ENCODE measurements around the gene DDX25. TPM values are rescaled to one million over a fixed set of nuclear protein-coding genes. Genes with fewer than 3 reads are reported as not detected.

DDX25 gene
- total and polyA plus RNA-seq, 2 of the 8 experiments (the other 6 are each of a cell fraction or from before 2014, with no cell fraction given), result 17.6 to 17.9 TPM

GRCh38 chr11:125944350-125945010, 40.2 kb downstream of the DDX25 start:
- Histone ChIP-seq H3K4me2 (ENCODE audit: insufficient read depth in 1 of 2, low read depth in 2 of 2, low read length in 2 of 2) (no peak overlapping the region), H2BK15ac (ENCODE audit: low read length) (no peak overlapping the region), H3K18ac (ENCODE audit: extremely low read depth, low read length) (no peak overlapping the region), H3K27me3 (replicated peaks in 1 of 4; ENCODE audit: control insufficient read depth in 3 of 4, extremely low read depth in 1 of 4, insufficient read depth in 3 of 4, low read length in 3 of 4) (no peaks in the 10 kb centered on the region), H4K5ac (ENCODE audit: insufficient read length, low read depth, low read length) (no peak overlapping the region), H4K8ac (ENCODE audit: extremely low read depth, insufficient read depth, low read length) (no peak overlapping the region), H2BK5ac (ENCODE audit: low read depth, low read length) (no peak overlapping the region), H3K9ac (replicated peaks in 1 of 4; ENCODE audit: extremely low read depth in 1 of 4, low read depth in 3 of 4, low read length in 3 of 4) (no peak overlapping the region), H3K79me2 (ENCODE audit: control insufficient read depth in 1 of 2, insufficient read depth in 2 of 2, low read length in 2 of 2) (no peaks in the 10 kb centered on the region), H2AK5ac (ENCODE audit: low read depth, low read length) (no peak overlapping the region), H3K36me3 (ENCODE audit: control insufficient read depth in 2 of 4, insufficient read depth in 4 of 4, low read length in 3 of 4) (no peaks in the 10 kb centered on the region), H3K23ac (ENCODE audit: insufficient read length) (no peak overlapping the region), H2BK20ac (ENCODE audit: low read length) (no peak overlapping the region), H4K91ac (replicated peaks; ENCODE audit: insufficient read length, low read length) (no peak overlapping the region), H3K4me3 (ENCODE audit: extremely low read depth in 1 of 4, insufficient read depth in 2 of 4, low read depth in 3 of 4, low read length in 4 of 4) (no peak overlapping the region), H3K79me1 (ENCODE audit: low read depth, low read length) (no peaks in the 10 kb centered on the region), H3K9me3 (ENCODE audit: insufficient read depth in 2 of 2, low read depth in 1 of 2, low read length in 1 of 2) (no peaks in the 10 kb centered on the region), H3K4me1 (replicated peaks in 1 of 4; ENCODE audit: control insufficient read depth in 3 of 4, insufficient read depth in 4 of 4, low read length in 3 of 4) (peaks cover 7 to 11% (median 9%) of the 10 kb centered on the region in 4 experiments), H2BK120ac (replicated peaks; ENCODE audit: low read depth, low read length) (no peak overlapping the region), H3K23me2 (ENCODE audit: low read depth, low read length) (no peaks in the 10 kb centered on the region), H2AFZ (ENCODE audit: low read length) (no peak overlapping the region), H2BK12ac (ENCODE audit: low read depth, low read length) (no peak overlapping the region), H3K14ac (ENCODE audit: insufficient read length) (no peak overlapping the region), H4K20me1 (replicated peaks in 1 of 2; ENCODE audit: control insufficient read depth in 1 of 2, insufficient read depth in 2 of 2, low read length in 2 of 2) (no peaks in the 10 kb centered on the region), H3K4ac (replicated peaks; ENCODE audit: insufficient read length, low read depth, low read length) (no peak overlapping the region), H3K27ac (ENCODE audit: low read depth, low read length) (no peak overlapping the region), H3K56ac (replicated peaks; ENCODE audit: insufficient read length, low read depth, low read length) (no peak overlapping the region)
- ChIA-PET POLR2A (ENCODE audit: partially characterized antibody) (interaction anchor here (1.3 kb wide), 1 partner anchor 10 kb away, joined by 5 read pairs; no protein-coding TSS in a partner anchor), CTCF (ENCODE audit: partially characterized antibody) (interaction anchor here (0.8 to 8.2 kb wide), 12 partner anchors 9 to 356 kb away, joined by 3 to 76 read pairs (median 12); partner anchors contain the start of gene CDON)
- WGBS, 2 experiments (ENCODE audit: extremely low coverage in 1 of 2, insufficient coverage in 1 of 2, insufficient read length in 1 of 2, insufficient replicate concordance in 2 of 2, low coverage in 1 of 2, low lambda C conversion rate in 2 of 2, missing lambda C conversion rate in 1 of 2), result 83% methylated on average over 13 of the region's 13 CpGs; no CpG with 5 or more reads in 1 of the 2 experiments
- DNase-seq (ENCODE audit: low read depth in 1 of 2, low spot score in 2 of 2), result peak in 1 of 2 experiments; percentile 43
- no peak for FAIRE-seq
- TF ChIP-seq E2F6 (IDR thresholded peaks at IDR 0.05), result no peak
- no peak for TF ChIP-seq TAF1 (IDR thresholded peaks at IDR 0.05; ENCODE audit: low read depth, low read length)
- no peak for TF ChIP-seq FOSL1 (IDR thresholded peaks at IDR 0.05; ENCODE audit: insufficient read depth, low read depth, low read length)
- no peak for TF ChIP-seq CBX8 (IDR thresholded peaks at IDR 0.05; ENCODE audit: borderline replicate concordance, low read depth, low read length)
- TF ChIP-seq EGR1 (IDR thresholded peaks at IDR 0.05; ENCODE audit: borderline replicate concordance, low read depth, low read length), result no peak
- TF ChIP-seq GTF2F1 (IDR thresholded peaks at IDR 0.05; ENCODE audit: borderline replicate concordance, low read depth, low read length), result no peak
- TF ChIP-seq KDM4A (IDR thresholded peaks at IDR 0.05; ENCODE audit: low read depth, low read length, severe bottlenecking), result no peak
- no peak for TF ChIP-seq ASH2L (IDR thresholded peaks at IDR 0.05; ENCODE audit: low read length)
- TF ChIP-seq SRF (IDR thresholded peaks at IDR 0.05; ENCODE audit: low read depth, low read length), result no peak
- no peak for TF ChIP-seq CTBP2 (IDR thresholded peaks at IDR 0.05; ENCODE audit: borderline replicate concordance, insufficient read depth, insufficient read length, low read length)
- no peak for TF ChIP-seq ZNF274 (IDR thresholded peaks at IDR 0.05; ENCODE audit: borderline replicate concordance, extremely low read depth, low read length)
